Measurements from ENCODE around the gene CGNL1. TPM values are rescaled to one million over a fixed set of nuclear protein-coding genes. Genes with fewer than 3 reads are reported as not detected.

CGNL1 gene
- total and polyA plus RNA-seq, 7 donors = 0.69 to 7.2 (median 2.4) TPM

- no peaks in the 10 kb centered on the region for H3K9me3 ChIP-seq
- 27 to 61% methylated on average over 9 of the region's 9 CpGs for WGBS, 2 donors
- no peak overlapping the region for H3K4me3 ChIP-seq
- H3K27me3 ChIP-seq = no peaks in the 10 kb centered on the region
- H3K4me1 ChIP-seq = peaks cover 0 to 77% (median 70%) of the 10 kb centered on the region in 4 donors
- H3K36me3 ChIP-seq = no peaks in the 10 kb centered on the region
- peak overlapping the region; percentile 68 to 91 (median 82) for H3K27ac ChIP-seq
- DNase-seq = no peak
- TF ChIP-seq POLR2AphosphoS5 (IDR thresholded peaks at IDR 0.05) (peak; percentile 38 to 77 (median 62)), EP300 (IDR thresholded peaks at IDR 0.05) (peak in 2 of 4 donors; percentile 2 to 43)
- TF ChIP-seq, protein P1, sequence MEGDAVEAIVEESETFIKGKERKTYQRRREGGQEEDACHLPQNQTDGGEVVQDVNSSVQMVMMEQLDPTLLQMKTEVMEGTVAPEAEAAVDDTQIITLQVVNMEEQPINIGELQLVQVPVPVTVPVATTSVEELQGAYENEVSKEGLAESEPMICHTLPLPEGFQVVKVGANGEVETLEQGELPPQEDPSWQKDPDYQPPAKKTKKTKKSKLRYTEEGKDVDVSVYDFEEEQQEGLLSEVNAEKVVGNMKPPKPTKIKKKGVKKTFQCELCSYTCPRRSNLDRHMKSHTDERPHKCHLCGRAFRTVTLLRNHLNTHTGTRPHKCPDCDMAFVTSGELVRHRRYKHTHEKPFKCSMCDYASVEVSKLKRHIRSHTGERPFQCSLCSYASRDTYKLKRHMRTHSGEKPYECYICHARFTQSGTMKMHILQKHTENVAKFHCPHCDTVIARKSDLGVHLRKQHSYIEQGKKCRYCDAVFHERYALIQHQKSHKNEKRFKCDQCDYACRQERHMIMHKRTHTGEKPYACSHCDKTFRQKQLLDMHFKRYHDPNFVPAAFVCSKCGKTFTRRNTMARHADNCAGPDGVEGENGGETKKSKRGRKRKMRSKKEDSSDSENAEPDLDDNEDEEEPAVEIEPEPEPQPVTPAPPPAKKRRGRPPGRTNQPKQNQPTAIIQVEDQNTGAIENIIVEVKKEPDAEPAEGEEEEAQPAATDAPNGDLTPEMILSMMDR (IDR thresholded peaks at IDR 0.05) = no peak
- intact Hi-C loops (cut with DNase I) = no loop called here
These were observed 218.9 kb downstream of the CGNL1 start for GRCh38 chr15:57595011-57595866.

DNA sequence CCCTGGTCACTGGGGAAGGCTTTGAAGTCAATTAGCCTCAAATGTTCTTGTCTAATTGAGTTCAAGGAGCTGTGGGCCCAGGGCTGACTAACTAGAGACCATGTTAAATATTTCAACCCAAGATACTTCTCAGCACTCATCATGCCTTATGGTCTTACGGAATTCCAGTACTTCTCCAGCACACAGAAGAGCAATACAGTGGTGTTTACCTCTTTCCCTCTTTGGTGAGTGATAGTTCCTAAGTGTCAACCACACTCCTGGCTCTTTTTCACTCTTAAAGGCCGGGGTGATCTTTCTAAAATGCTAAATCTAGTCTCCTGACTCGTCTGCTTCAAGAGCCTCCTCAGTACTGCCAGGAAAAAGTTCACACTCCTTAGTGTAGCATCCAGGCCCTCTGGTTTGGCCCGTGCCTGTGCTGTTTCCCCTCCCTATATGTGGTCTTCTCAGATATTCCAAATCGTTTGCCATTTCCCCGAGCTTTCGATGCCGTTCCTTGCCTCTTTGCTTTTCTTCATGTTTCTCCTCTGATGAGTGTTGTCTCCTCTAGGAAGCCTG lies 220.1 kb downstream of the CGNL1 start:
- no peak overlapping the region for H3K4me3 ChIP-seq
- H3K36me3 ChIP-seq = no peaks in the 10 kb centered on the region
- H3K4me1 ChIP-seq = peaks cover 0 to 79% (median 72%) of the 10 kb centered on the region in 4 donors
- intact Hi-C loops (cut with DNase I) = no loop called here
- WGBS, 2 donors = 90 to 94% methylated on average over 8 of the region's 8 CpGs
- H3K27me3 ChIP-seq = no peaks in the 10 kb centered on the region
- peak overlapping the region; percentile 68 to 91 (median 82) for H3K27ac ChIP-seq
- TF ChIP-seq POLR2AphosphoS5 (IDR thresholded peaks at IDR 0.05) (no peak), EP300 (IDR thresholded peaks at IDR 0.05) (no peak), POLR2A (IDR thresholded peaks at IDR 0.05) (no peak)
- TF ChIP-seq, protein P1 (IDR thresholded peaks at IDR 0.05) = no peak
- DNase-seq = no peak
- no peaks in the 10 kb centered on the region for H3K9me3 ChIP-seq

DNA sequence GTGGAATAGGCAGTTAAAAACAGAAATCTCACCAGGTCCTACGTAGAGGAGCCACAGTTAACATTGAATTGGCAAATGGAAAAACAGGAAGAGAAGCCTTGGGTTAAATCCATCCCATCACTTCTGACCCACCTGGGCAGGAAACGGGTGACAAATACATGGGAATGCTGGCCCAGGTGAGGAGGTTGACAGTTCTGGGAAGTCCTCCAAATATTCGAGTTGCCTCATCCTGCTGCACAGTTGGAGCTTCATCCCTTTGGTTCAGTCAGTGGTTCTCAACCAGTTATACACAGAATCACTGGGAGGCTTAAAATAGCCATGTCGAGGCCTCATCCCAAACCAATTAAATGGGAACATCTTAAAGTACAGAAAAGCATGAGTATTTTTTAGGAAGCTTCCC lies 220.7 kb downstream of the CGNL1 start:
- no peaks in the 10 kb centered on the region for H3K9me3 ChIP-seq
- intact Hi-C loops (cut with DNase I) = no loop called here
- H3K27ac ChIP-seq = peak overlapping the region; percentile 68 to 91 (median 82)
- WGBS, 2 donors = 81 to 86% methylated on average over 4 of the region's 4 CpGs
- H3K4me1 ChIP-seq = peaks cover 0 to 74% (median 68%) of the 10 kb centered on the region in 4 donors
- H3K36me3 ChIP-seq = no peaks in the 10 kb centered on the region
- H3K4me3 ChIP-seq = no peak overlapping the region
- DNase-seq = peak; percentile 72
- no peaks in the 10 kb centered on the region for H3K27me3 ChIP-seq
- no peak for TF ChIP-seq POLR2A (IDR thresholded peaks at IDR 0.05)
- TF ChIP-seq POLR2AphosphoS5 (IDR thresholded peaks at IDR 0.05) = peak in 1 of 4 donors; percentile 52

DNA sequence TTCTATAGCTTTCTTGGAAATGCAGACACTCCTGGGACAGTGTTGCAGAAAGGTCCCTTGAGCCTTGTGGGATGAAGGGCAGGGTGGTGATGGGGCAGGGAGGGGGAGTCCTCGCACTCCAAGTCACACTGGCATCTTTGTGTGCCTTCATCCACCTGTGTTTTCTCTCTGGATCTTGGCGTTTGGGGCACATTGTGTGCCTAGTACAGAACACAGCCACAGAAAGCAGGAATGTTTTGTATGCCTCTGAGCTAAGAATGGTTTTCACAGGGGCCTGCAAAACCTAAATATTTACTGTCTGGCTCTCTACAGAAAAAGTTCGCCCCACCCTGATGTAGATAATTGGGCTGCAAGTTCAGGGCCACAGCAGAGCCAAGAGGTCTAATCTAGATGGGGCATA lies 221.1 kb downstream of the CGNL1 start:
- Histone ChIP-seq H3K4me3 (no peak overlapping the region), H3K9me3 (no peaks in the 10 kb centered on the region), H3K4me1 (peaks cover 0 to 70% (median 67%) of the 10 kb centered on the region in 4 donors), H3K36me3 (no peaks in the 10 kb centered on the region), H3K27ac (peak overlapping the region; percentile 68 to 91 (median 82)), H3K27me3 (no peaks in the 10 kb centered on the region)
- no peak for DNase-seq
- WGBS, 2 donors = 46 to 78% methylated on average over 3 of the region's 3 CpGs
- intact Hi-C loops (cut with DNase I) = no loop called here
- TF ChIP-seq POLR2AphosphoS5 (IDR thresholded peaks at IDR 0.05) (peak in 3 of 4 donors; percentile 45 to 73 (median 58)), POLR2A (IDR thresholded peaks at IDR 0.05) (no peak), EP300 (IDR thresholded peaks at IDR 0.05) (peak in 3 of 4 donors; percentile 36 to 84 (median 70))
- TF ChIP-seq, protein P1 (IDR thresholded peaks at IDR 0.05) = no peak

DNA sequence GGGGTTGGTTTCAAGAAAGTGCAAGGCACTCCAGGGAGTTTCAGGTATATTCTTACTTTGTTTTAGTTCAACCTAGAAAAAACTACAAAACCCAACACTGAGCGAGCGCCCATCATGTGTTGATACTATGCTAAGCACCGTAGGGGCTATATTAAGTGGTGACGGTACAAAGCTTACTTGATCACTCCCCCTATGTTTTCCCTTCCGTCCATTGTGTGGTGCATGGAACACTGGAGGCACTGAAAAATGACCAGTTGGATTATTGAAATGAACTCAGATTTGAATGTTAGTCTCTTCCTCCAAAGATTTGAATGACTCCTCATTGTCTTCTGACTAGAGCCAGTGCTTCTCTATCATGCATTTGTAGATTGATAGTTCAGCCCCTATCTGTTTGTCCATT lies 222.0 kb downstream of the CGNL1 start:
- Histone ChIP-seq H3K4me3 (no peak overlapping the region), H3K4me1 (peaks cover 0 to 68% (median 65%) of the 10 kb centered on the region in 4 donors), H3K27ac (peak overlapping the region; percentile 68 to 91 (median 82)), H3K36me3 (no peaks in the 10 kb centered on the region), H3K27me3 (no peaks in the 10 kb centered on the region), H3K9me3 (no peaks in the 10 kb centered on the region)
- TF ChIP-seq EP300 (IDR thresholded peaks at IDR 0.05) = no peak
- TF ChIP-seq POLR2A (IDR thresholded peaks at IDR 0.05) = no peak
- TF ChIP-seq, protein P1 (IDR thresholded peaks at IDR 0.05) = no peak
- TF ChIP-seq POLR2AphosphoS5 (IDR thresholded peaks at IDR 0.05) = no peak
- WGBS, 2 donors = 95 to 96% methylated on average over 5 of the region's 5 CpGs
- no peak for DNase-seq
- intact Hi-C loops (cut with DNase I) = no loop called here
